K562 (cell line): ENCODE data around the gene PGAM2. TPM values are rescaled to one million over a fixed set of nuclear protein-coding genes. Genes with fewer than 3 reads are reported as not detected.
A peak's percentile ranks its signal among the peaks of the same experiment; 100 is the strongest.

Experiments
- ARID3A ChIP-seq: IDR thresholded peaks from 2 replicates; pipeline ENCODE4 v1.6.1; 2012; ENCODE audit warnings: low read depth, low read length, improper control_type of control experiment, borderline replicate concordance
- BDP1 ChIP-seq: IDR thresholded peaks from 3 replicates; pipeline ENCODE4 v1.6.1; 2011; ENCODE audit not compliant: insufficient read length, insufficient read depth
- DDX20 ChIP-seq: fragments of 450-650 bp; IDR thresholded peaks from 2 replicates; pipeline ENCODE4 v1.6.1; 2016; ENCODE audit warnings: missing genetic modification characterization, low read depth, mild to moderate bottlenecking, missing compliant biosample characterization, moderate library complexity
- E2F8 ChIP-seq: fragments of 450-650 bp; IDR thresholded peaks from 2 replicates; pipeline ENCODE4 v1.7.1; 2018; ENCODE audit warnings: mild to moderate bottlenecking, low read depth; ENCODE audit not compliant: partially characterized antibody
- ELF1 ChIP-seq: fragments of 200-800 bp; sonication (Bioruptor generic); IDR thresholded peaks from 2 replicates; pipeline ENCODE4 v1.6.1; 2016; ENCODE audit warnings: missing genetic modification characterization, missing compliant biosample characterization
- ELK1 ChIP-seq: sonication (generic); formaldehyde crosslinking; IDR thresholded peaks from 2 replicates; pipeline ENCODE4 v1.8.1; 2022; ENCODE audit warnings: missing genetic modification reagents
- HINFP ChIP-seq: fragments of 450-650 bp; conservative IDR thresholded peaks from 2 replicates; pipeline ENCODE4 v1.6.1; 2016; ENCODE audit warnings: missing genetic modification characterization, low read depth, mild to moderate bottlenecking, control low read depth, missing compliant biosample characterization
- PHF8 ChIP-seq: fragments of 200-600 bp; sonication (generic); IDR thresholded peaks from 2 replicates; pipeline ENCODE4 v1.6.1; 2012; ENCODE audit warnings: mixed run types, mild to moderate bottlenecking, inconsistent platforms, low read length, moderate library complexity, borderline replicate concordance
- RBM17 ChIP-seq: fragments of 200-400 bp; formaldehyde crosslinking; IDR thresholded peaks from 2 replicates; pipeline ENCODE4 v1.6.1; 2017; ENCODE audit warnings: low read depth, mild to moderate bottlenecking, low read length, borderline replicate concordance
- TEAD2 ChIP-seq: fragments of 450-650 bp; IDR thresholded peaks from 2 replicates; pipeline ENCODE4 v1.6.1; 2016; ENCODE audit warnings: missing genetic modification characterization, control low read depth, missing compliant biosample characterization
- ZNF699 ChIP-seq: fragments of 250-450 bp; sonication (Bioruptor Pico); IDR thresholded peaks from 2 replicates; pipeline ENCODE4 v1.8.0; 2021; ENCODE audit warnings: mild to moderate bottlenecking, moderate library complexity; ENCODE audit not compliant: insufficient replicate concordance
- ZNF830 ChIP-seq: fragments of 250-450 bp; sonication (Bioruptor Pico); IDR thresholded peaks from 2 replicates; pipeline ENCODE4 v1.5.0; 2021; ENCODE audit warnings: mild to moderate bottlenecking
- polyA plus RNA-seq, 8 experiments: library from polyadenylated mRNA; depleted of rRNA in 4 of 8; stranded (reverse) in 5 of 8; unstranded in 3 of 8; fragments of >200 nt; fragmentation: Nextera tagmentation in 2 of 8; fragmentation: Illumina TruSeq in 1 of 8; extraction: Ambion mirVana in 2 of 8; extraction: Trizol in 1 of 8; gene quantifications; 2 replicates each; pipeline versions ENCODE4 v1.2.1 to v1.2.3, GENCODE V29; 2011 to 2014; ENCODE audit warnings: inconsistent platforms in 1 of 8, missing spikeins in 1 of 8
- total RNA-seq, 7 experiments: library from RNA; depleted of rRNA in 6 of 7; stranded (reverse); fragments of >200 nt in 6 of 7; fragmentation: Illumina TruSeq in 2 of 7; extraction: Trizol in 2 of 7; gene quantifications; 2 replicates each; pipeline versions ENCODE4 v1.2.1 to v1.2.3, GENCODE V29; 2011 to 2021; ENCODE audit warnings: low replicate concordance in 1 of 7
- TF ChIP-seq, protein P1 (sequence below): fragments of 450-650 bp; IDR thresholded peaks from 2 replicates; pipeline ENCODE4 v1.6.1; 2017; ENCODE audit warnings: antibody characterized with exemption, mild to moderate bottlenecking
- TF ChIP-seq, protein P2 (sequence below): fragments of 450-650 bp; formaldehyde crosslinking; IDR thresholded peaks from 2 replicates; pipeline ENCODE4 v1.4.0; 2020; ENCODE audit warnings: mild to moderate bottlenecking, moderate library complexity

The PGAM2 gene
- total and polyA plus RNA-seq, 9 of the 15 experiments (the other 6 are each of a cell fraction or from before 2014, with no cell fraction given): not detected

GRCh38 chr7:44081266-44081748, 15.9 kb upstream of the PGAM2 start (continued):
- TF ChIP-seq DDX20 (tag) (0 out of 2 replicates have a peak, but pooled peaks have one; percentile 49), HINFP (tag) (no peak), RBM17 (no peak), PHF8 (no peak), ZNF699 (CRISPR knock-in tag) (no peak), TEAD2 (tag) (0 out of 2 replicates have a peak, but pooled peaks have one; percentile 17), BDP1 (no peak), ELF1 (tag) (no peak), E2F8 (no peak), ZNF830 (no peak), ARID3A (peak; percentile 64; the same call in 1 of the 2 replicates), ELK1 (CRISPR knock-in tag) (no peak)
- TF ChIP-seq, protein P1, sequence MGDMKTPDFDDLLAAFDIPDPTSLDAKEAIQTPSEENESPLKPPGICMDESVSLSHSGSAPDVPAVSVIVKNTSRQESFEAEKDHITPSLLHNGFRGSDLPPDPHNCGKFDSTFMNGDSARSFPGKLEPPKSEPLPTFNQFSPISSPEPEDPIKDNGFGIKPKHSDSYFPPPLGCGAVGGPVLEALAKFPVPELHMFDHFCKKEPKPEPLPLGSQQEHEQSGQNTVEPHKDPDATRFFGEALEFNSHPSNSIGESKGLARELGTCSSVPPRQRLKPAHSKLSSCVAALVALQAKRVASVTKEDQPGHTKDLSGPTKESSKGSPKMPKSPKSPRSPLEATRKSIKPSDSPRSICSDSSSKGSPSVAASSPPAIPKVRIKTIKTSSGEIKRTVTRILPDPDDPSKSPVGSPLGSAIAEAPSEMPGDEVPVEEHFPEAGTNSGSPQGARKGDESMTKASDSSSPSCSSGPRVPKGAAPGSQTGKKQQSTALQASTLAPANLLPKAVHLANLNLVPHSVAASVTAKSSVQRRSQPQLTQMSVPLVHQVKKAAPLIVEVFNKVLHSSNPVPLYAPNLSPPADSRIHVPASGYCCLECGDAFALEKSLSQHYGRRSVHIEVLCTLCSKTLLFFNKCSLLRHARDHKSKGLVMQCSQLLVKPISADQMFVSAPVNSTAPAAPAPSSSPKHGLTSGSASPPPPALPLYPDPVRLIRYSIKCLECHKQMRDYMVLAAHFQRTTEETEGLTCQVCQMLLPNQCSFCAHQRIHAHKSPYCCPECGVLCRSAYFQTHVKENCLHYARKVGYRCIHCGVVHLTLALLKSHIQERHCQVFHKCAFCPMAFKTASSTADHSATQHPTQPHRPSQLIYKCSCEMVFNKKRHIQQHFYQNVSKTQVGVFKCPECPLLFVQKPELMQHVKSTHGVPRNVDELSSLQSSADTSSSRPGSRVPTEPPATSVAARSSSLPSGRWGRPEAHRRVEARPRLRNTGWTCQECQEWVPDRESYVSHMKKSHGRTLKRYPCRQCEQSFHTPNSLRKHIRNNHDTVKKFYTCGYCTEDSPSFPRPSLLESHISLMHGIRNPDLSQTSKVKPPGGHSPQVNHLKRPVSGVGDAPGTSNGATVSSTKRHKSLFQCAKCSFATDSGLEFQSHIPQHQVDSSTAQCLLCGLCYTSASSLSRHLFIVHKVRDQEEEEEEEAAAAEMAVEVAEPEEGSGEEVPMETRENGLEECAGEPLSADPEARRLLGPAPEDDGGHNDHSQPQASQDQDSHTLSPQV: no peak
- TF ChIP-seq, protein P2, sequence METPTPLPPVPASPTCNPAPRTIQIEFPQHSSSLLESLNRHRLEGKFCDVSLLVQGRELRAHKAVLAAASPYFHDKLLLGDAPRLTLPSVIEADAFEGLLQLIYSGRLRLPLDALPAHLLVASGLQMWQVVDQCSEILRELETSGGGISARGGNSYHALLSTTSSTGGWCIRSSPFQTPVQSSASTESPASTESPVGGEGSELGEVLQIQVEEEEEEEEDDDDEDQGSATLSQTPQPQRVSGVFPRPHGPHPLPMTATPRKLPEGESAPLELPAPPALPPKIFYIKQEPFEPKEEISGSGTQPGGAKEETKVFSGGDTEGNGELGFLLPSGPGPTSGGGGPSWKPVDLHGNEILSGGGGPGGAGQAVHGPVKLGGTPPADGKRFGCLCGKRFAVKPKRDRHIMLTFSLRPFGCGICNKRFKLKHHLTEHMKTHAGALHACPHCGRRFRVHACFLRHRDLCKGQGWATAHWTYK (CRISPR knock-in tag): 0 out of 2 replicates have a peak, but pooled peaks have one; percentile 61
